ENCODE data around the gene GABBR2. TPM values are rescaled to one million over a fixed set of nuclear protein-coding genes. Genes with fewer than 3 reads are reported as not detected.
A peak's percentile ranks its signal among the peaks of the same experiment; 100 is the strongest.

GABBR2 gene
- total RNA-seq, 1 donor from 2014 or later = not detected

DNA sequence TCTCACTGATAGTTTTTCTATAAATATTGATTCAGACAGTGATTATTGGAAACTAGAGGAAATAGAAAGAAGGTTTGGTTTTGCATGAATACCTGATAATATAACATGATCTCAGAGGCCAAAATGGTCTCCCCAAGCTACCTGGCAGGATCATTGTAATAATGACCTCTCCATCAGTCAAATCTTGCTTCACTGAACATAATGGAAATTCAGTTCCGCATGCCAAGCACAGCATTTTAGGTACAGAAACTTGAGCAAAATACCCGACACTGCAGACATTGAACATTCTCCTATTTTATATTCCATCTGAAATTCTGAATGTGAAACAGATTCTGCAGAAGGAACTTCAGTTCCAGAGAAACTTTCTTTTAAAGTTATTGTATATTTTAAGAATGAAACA lies 444.2 kb downstream of the GABBR2 start:
- no peak for FAIRE-seq
- Histone ChIP-seq H3K4me3 (ENCODE audit: low read depth, low read length) (no peak overlapping the region), H3K27me3 (ENCODE audit: control insufficient read depth, insufficient read depth, low read length) (no peaks in the 10 kb centered on the region), H3K36me3 (ENCODE audit: control insufficient read depth, insufficient read depth, low read length) (no peaks in the 10 kb centered on the region)
- DNase-seq (ENCODE audit: low read depth) = no peak
- TF ChIP-seq CTCF (IDR thresholded peaks at IDR 0.05; ENCODE audit: insufficient read depth, low read length, severe bottlenecking) = no peak

GRCh38 chr9:98263482-98264357 lies 445.0 kb downstream of the GABBR2 start:
- H3K36me3 ChIP-seq (ENCODE audit: control insufficient read depth, insufficient read depth, low read length) = no peaks in the 10 kb centered on the region
- peak; percentile 89 for TF ChIP-seq CTCF (IDR thresholded peaks at IDR 0.05; ENCODE audit: insufficient read depth, low read length, severe bottlenecking)
- no peaks in the 10 kb centered on the region for H3K27me3 ChIP-seq (ENCODE audit: control insufficient read depth, insufficient read depth, low read length)
- peak; percentile 71 for DNase-seq (ENCODE audit: low read depth)
- no peak for FAIRE-seq
- H3K4me3 ChIP-seq (ENCODE audit: low read depth, low read length) = no peak overlapping the region

GRCh38 chr9:98263080-98263479 lies 445.7 kb downstream of the GABBR2 start:
- DNase-seq (ENCODE audit: low read depth) (no peak), FAIRE-seq (no peak)
- TF ChIP-seq CTCF (IDR thresholded peaks at IDR 0.05; ENCODE audit: insufficient read depth, low read length, severe bottlenecking) = no peak
- no peaks in the 10 kb centered on the region for H3K36me3 ChIP-seq (ENCODE audit: control insufficient read depth, insufficient read depth, low read length)
- no peak overlapping the region for H3K4me3 ChIP-seq (ENCODE audit: low read depth, low read length)
- H3K27me3 ChIP-seq (ENCODE audit: control insufficient read depth, insufficient read depth, low read length) = no peaks in the 10 kb centered on the region

- no peak for TF ChIP-seq CTCF (IDR thresholded peaks at IDR 0.05; ENCODE audit: insufficient read depth, low read length, severe bottlenecking)
- FAIRE-seq (no peak), DNase-seq (ENCODE audit: low read depth) (no peak)
- Histone ChIP-seq H3K27me3 (ENCODE audit: control insufficient read depth, insufficient read depth, low read length) (no peaks in the 10 kb centered on the region), H3K36me3 (ENCODE audit: control insufficient read depth, insufficient read depth, low read length) (no peaks in the 10 kb centered on the region), H3K4me3 (ENCODE audit: low read depth, low read length) (no peak overlapping the region)
These were observed 446.7 kb downstream of the GABBR2 start for GRCh38 chr9:98262056-98262455.

DNA sequence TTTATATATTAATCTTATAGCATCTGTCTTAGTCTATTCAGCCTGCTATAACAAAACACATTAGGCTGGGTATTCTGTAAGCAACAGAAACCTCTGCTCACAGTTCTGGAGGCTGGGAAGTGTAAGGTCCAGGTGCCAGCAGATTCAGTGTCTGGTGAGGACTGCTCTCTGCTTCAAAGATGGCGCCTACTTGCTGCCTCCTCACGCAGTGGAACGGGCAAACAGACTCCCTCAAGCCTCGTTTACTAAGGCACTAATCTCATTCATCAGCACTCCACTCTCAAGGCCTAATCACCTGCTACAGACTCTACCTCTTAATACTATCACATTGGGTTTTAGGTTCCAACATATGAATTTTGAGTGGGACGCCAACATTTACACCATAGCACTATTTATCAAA lies 448.1 kb downstream of the GABBR2 start:
- TF ChIP-seq CTCF (IDR thresholded peaks at IDR 0.05; ENCODE audit: insufficient read depth, low read length, severe bottlenecking) = no peak
- FAIRE-seq = no peak
- no peaks in the 10 kb centered on the region for H3K36me3 ChIP-seq (ENCODE audit: control insufficient read depth, insufficient read depth, low read length)
- DNase-seq (ENCODE audit: low read depth) = no peak
- no peak overlapping the region for H3K4me3 ChIP-seq (ENCODE audit: low read depth, low read length)
- no peaks in the 10 kb centered on the region for H3K27me3 ChIP-seq (ENCODE audit: control insufficient read depth, insufficient read depth, low read length)

Data from bronchial epithelial cell (primary cell).